ENCODE measurements around the gene ESYT3.

Gene ESYT3

GRCh38 chr3:138464491-138464860, 30.1 kb downstream of the ESYT3 start:
- Histone ChIP-seq H3K4me1 (ENCODE audit: insufficient read depth, insufficient read length) (peaks cover 13% of the 10 kb centered on the region), H3K4me3 (ENCODE audit: insufficient read length, low read depth) (no peak overlapping the region), H3K27me3 (ENCODE audit: insufficient read depth, insufficient read length) (no peaks in the 10 kb centered on the region), H3K9me3 (ENCODE audit: insufficient read depth, low read length) (no peaks in the 10 kb centered on the region), H3K9ac (ENCODE audit: insufficient read length, low read depth) (no peak overlapping the region), H3K36me3 (ENCODE audit: insufficient read depth, insufficient read length, low read length) (peaks cover 71% of the 10 kb centered on the region)
- TF ChIP-seq SUZ12 (IDR thresholded peaks at IDR 0.05; ENCODE audit: extremely low read depth, insufficient read depth, insufficient read length) = no peak
- no peak for TF ChIP-seq YY1 (IDR thresholded peaks at IDR 0.05; ENCODE audit: insufficient read depth, insufficient read length)
- TF ChIP-seq ZNF274 (IDR thresholded peaks at IDR 0.05; ENCODE audit: low read depth, low read length) = no peak
- no peak for DNase-seq (ENCODE audit: low read depth, low spot score)

GRCh38 chr3:138465451-138465850, 31.0 kb downstream of the ESYT3 start:
- Histone ChIP-seq H3K36me3 (ENCODE audit: insufficient read depth, insufficient read length, low read length) (peaks cover 70% of the 10 kb centered on the region), H3K9me3 (ENCODE audit: insufficient read depth, low read length) (no peaks in the 10 kb centered on the region), H3K27me3 (ENCODE audit: insufficient read depth, insufficient read length) (no peaks in the 10 kb centered on the region), H3K4me3 (ENCODE audit: insufficient read length, low read depth) (no peak overlapping the region), H3K4me1 (ENCODE audit: insufficient read depth, insufficient read length) (peaks cover 13% of the 10 kb centered on the region), H3K9ac (ENCODE audit: insufficient read length, low read depth) (no peak overlapping the region)
- DNase-seq (ENCODE audit: low read depth, low spot score) = no peak
- no peak for TF ChIP-seq ZNF274 (IDR thresholded peaks at IDR 0.05; ENCODE audit: low read depth, low read length)
- TF ChIP-seq YY1 (IDR thresholded peaks at IDR 0.05; ENCODE audit: insufficient read depth, insufficient read length) = no peak
- TF ChIP-seq SUZ12 (IDR thresholded peaks at IDR 0.05; ENCODE audit: extremely low read depth, insufficient read depth, insufficient read length) = no peak

GRCh38 chr3:138465925-138466324, 31.5 kb downstream of the ESYT3 start:
- no peak overlapping the region for H3K9ac ChIP-seq (ENCODE audit: insufficient read length, low read depth)
- DNase-seq (ENCODE audit: low read depth, low spot score) = no peak
- TF ChIP-seq SUZ12 (IDR thresholded peaks at IDR 0.05; ENCODE audit: extremely low read depth, insufficient read depth, insufficient read length) (no peak), ZNF274 (IDR thresholded peaks at IDR 0.05; ENCODE audit: low read depth, low read length) (no peak), YY1 (IDR thresholded peaks at IDR 0.05; ENCODE audit: insufficient read depth, insufficient read length) (no peak)
- peaks cover 70% of the 10 kb centered on the region for H3K36me3 ChIP-seq (ENCODE audit: insufficient read depth, insufficient read length, low read length)
- H3K27me3 ChIP-seq (ENCODE audit: insufficient read depth, insufficient read length) = no peaks in the 10 kb centered on the region
- peaks cover 13% of the 10 kb centered on the region for H3K4me1 ChIP-seq (ENCODE audit: insufficient read depth, insufficient read length)
- H3K9me3 ChIP-seq (ENCODE audit: insufficient read depth, low read length) = no peaks in the 10 kb centered on the region
- no peak overlapping the region for H3K4me3 ChIP-seq (ENCODE audit: insufficient read length, low read depth)

GRCh38 chr3:138467931-138468330, 33.5 kb downstream of the ESYT3 start:
- Histone ChIP-seq H3K9me3 (ENCODE audit: insufficient read depth, low read length) (no peaks in the 10 kb centered on the region), H3K9ac (ENCODE audit: insufficient read length, low read depth) (no peak overlapping the region), H3K4me1 (ENCODE audit: insufficient read depth, insufficient read length) (peaks cover 13% of the 10 kb centered on the region), H3K4me3 (ENCODE audit: insufficient read length, low read depth) (no peak overlapping the region), H3K27me3 (ENCODE audit: insufficient read depth, insufficient read length) (no peaks in the 10 kb centered on the region), H3K36me3 (ENCODE audit: insufficient read depth, insufficient read length, low read length) (peaks cover 63% of the 10 kb centered on the region)
- no peak for TF ChIP-seq YY1 (IDR thresholded peaks at IDR 0.05; ENCODE audit: insufficient read depth, insufficient read length)
- TF ChIP-seq SUZ12 (IDR thresholded peaks at IDR 0.05; ENCODE audit: extremely low read depth, insufficient read depth, insufficient read length) = no peak
- no peak for TF ChIP-seq ZNF274 (IDR thresholded peaks at IDR 0.05; ENCODE audit: low read depth, low read length)
- DNase-seq (ENCODE audit: low read depth, low spot score) = no peak

- H3K36me3 ChIP-seq (ENCODE audit: insufficient read depth, insufficient read length, low read length) = peaks cover 67% of the 10 kb centered on the region
- no peaks in the 10 kb centered on the region for H3K27me3 ChIP-seq (ENCODE audit: insufficient read depth, insufficient read length)
- TF ChIP-seq ZNF274 (IDR thresholded peaks at IDR 0.05; ENCODE audit: low read depth, low read length) (no peak), YY1 (IDR thresholded peaks at IDR 0.05; ENCODE audit: insufficient read depth, insufficient read length) (no peak), SUZ12 (IDR thresholded peaks at IDR 0.05; ENCODE audit: extremely low read depth, insufficient read depth, insufficient read length) (no peak)
- no peak for DNase-seq (ENCODE audit: low read depth, low spot score)
- no peak overlapping the region for H3K9ac ChIP-seq (ENCODE audit: insufficient read length, low read depth)
- no peaks in the 10 kb centered on the region for H3K9me3 ChIP-seq (ENCODE audit: insufficient read depth, low read length)
- no peak overlapping the region for H3K4me3 ChIP-seq (ENCODE audit: insufficient read length, low read depth)
- H3K4me1 ChIP-seq (ENCODE audit: insufficient read depth, insufficient read length) = peaks cover 13% of the 10 kb centered on the region
Observed at GRCh38 chr3:138468451-138468850, 34.0 kb downstream of the ESYT3 start.

- Histone ChIP-seq H3K9ac (ENCODE audit: insufficient read length, low read depth) (no peak overlapping the region), H3K9me3 (ENCODE audit: insufficient read depth, low read length) (no peaks in the 10 kb centered on the region), H3K27me3 (ENCODE audit: insufficient read depth, insufficient read length) (no peaks in the 10 kb centered on the region), H3K4me3 (ENCODE audit: insufficient read length, low read depth) (no peak overlapping the region), H3K36me3 (ENCODE audit: insufficient read depth, insufficient read length, low read length) (peaks cover 71% of the 10 kb centered on the region), H3K4me1 (ENCODE audit: insufficient read depth, insufficient read length) (peaks cover 11% of the 10 kb centered on the region)
- DNase-seq (ENCODE audit: low read depth, low spot score) = no peak
- TF ChIP-seq SUZ12 (IDR thresholded peaks at IDR 0.05; ENCODE audit: extremely low read depth, insufficient read depth, insufficient read length) (no peak), YY1 (IDR thresholded peaks at IDR 0.05; ENCODE audit: insufficient read depth, insufficient read length) (no peak), ZNF274 (IDR thresholded peaks at IDR 0.05; ENCODE audit: low read depth, low read length) (no peak)
Observed at GRCh38 chr3:138468886-138469285, 34.5 kb downstream of the ESYT3 start.

- Histone ChIP-seq H3K4me3 (ENCODE audit: insufficient read length, low read depth) (no peak overlapping the region), H3K4me1 (ENCODE audit: insufficient read depth, insufficient read length) (peaks cover 3% of the 10 kb centered on the region), H3K9me3 (ENCODE audit: insufficient read depth, low read length) (no peaks in the 10 kb centered on the region), H3K36me3 (ENCODE audit: insufficient read depth, insufficient read length, low read length) (peaks cover 77% of the 10 kb centered on the region), H3K9ac (ENCODE audit: insufficient read length, low read depth) (no peak overlapping the region), H3K27me3 (ENCODE audit: insufficient read depth, insufficient read length) (no peaks in the 10 kb centered on the region)
- no peak for DNase-seq (ENCODE audit: low read depth, low spot score)
- TF ChIP-seq ZNF274 (IDR thresholded peaks at IDR 0.05; ENCODE audit: low read depth, low read length) (no peak), SUZ12 (IDR thresholded peaks at IDR 0.05; ENCODE audit: extremely low read depth, insufficient read depth, insufficient read length) (no peak), YY1 (IDR thresholded peaks at IDR 0.05; ENCODE audit: insufficient read depth, insufficient read length) (no peak)
Observed at GRCh38 chr3:138469874-138470273, 35.5 kb downstream of the ESYT3 start.

Data from NT2/D1 (cell line).